Ishikawa (cell line): Measurements from ENCODE around the gene PDS5B.

Experiments used
- FOXM1 ChIP-seq: IDR thresholded peaks from 2 replicates; pipeline ENCODE4 v1.6.1; 2012; ENCODE audit warnings: low read depth, borderline replicate concordance
- USF1 ChIP-seq: IDR thresholded peaks from 2 replicates; pipeline ENCODE4 v1.6.1; 2012
- ZBTB7A ChIP-seq: IDR thresholded peaks from 2 replicates; pipeline ENCODE4 v1.6.1; 2012; ENCODE audit warnings: low read depth
- TF ChIP-seq, protein P1 (sequence below): IDR thresholded peaks from 2 replicates; pipeline ENCODE4 v1.6.1; 2012; ENCODE audit warnings: low read depth, mild to moderate bottlenecking

DNA sequence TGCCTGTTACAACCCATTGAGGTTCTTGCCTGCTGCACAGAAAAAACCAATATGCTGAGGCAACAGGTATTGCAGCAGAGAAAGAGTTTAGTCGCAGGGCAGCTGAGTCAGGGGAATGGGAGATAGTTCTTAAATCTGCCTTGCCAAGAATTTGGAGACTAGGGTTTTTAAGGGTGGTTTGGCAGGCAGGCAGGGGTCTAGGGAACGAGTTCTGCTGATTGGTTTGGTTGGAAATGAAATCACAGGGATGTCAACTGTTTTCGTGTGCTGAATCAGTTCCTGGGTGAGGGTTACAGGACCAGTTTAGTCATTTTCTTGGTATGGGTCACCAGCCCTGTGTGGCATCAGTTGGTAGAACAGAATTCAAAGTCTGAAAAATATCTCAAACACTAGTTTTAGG, 36.6 kb downstream of the PDS5B start:
- TF ChIP-seq USF1 = no peak
- TF ChIP-seq, protein P1, sequence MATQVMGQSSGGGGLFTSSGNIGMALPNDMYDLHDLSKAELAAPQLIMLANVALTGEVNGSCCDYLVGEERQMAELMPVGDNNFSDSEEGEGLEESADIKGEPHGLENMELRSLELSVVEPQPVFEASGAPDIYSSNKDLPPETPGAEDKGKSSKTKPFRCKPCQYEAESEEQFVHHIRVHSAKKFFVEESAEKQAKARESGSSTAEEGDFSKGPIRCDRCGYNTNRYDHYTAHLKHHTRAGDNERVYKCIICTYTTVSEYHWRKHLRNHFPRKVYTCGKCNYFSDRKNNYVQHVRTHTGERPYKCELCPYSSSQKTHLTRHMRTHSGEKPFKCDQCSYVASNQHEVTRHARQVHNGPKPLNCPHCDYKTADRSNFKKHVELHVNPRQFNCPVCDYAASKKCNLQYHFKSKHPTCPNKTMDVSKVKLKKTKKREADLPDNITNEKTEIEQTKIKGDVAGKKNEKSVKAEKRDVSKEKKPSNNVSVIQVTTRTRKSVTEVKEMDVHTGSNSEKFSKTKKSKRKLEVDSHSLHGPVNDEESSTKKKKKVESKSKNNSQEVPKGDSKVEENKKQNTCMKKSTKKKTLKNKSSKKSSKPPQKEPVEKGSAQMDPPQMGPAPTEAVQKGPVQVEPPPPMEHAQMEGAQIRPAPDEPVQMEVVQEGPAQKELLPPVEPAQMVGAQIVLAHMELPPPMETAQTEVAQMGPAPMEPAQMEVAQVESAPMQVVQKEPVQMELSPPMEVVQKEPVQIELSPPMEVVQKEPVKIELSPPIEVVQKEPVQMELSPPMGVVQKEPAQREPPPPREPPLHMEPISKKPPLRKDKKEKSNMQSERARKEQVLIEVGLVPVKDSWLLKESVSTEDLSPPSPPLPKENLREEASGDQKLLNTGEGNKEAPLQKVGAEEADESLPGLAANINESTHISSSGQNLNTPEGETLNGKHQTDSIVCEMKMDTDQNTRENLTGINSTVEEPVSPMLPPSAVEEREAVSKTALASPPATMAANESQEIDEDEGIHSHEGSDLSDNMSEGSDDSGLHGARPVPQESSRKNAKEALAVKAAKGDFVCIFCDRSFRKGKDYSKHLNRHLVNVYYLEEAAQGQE = no peak
- no peak for TF ChIP-seq ZBTB7A
- TF ChIP-seq FOXM1 = no peak
